ENCODE results near the gene PLAGL2.

PLAGL2 gene

GRCh38 chr20:32152421-32153155 is 55.0 kb downstream of the PLAGL2 start:
- no peak for DNase-seq (ENCODE audit: low read depth in 2 of 2)

- DNase-seq (ENCODE audit: low read depth in 2 of 2): no peak
Observed at GRCh38 chr20:32150291-32150848, 57.2 kb downstream of the PLAGL2 start.

GRCh38 chr20:32149566-32150170 is 57.9 kb downstream of the PLAGL2 start:
- no peak for DNase-seq (ENCODE audit: low read depth in 2 of 2)

- DNase-seq (ENCODE audit: low read depth in 2 of 2): no peak
Observed at GRCh38 chr20:32144898-32145662, 62.5 kb downstream of the PLAGL2 start.

- DNase-seq (ENCODE audit: low read depth in 2 of 2): no peak
Observed at GRCh38 chr20:32142991-32143390, 64.6 kb downstream of the PLAGL2 start.
